ENCODE measurements around the gene IMPDH2.
A peak's percentile ranks its signal among the peaks of the same experiment; 100 is the strongest.

IMPDH2 gene

GRCh38 chr3:49015765-49016164 lies 13.4 kb downstream of the IMPDH2 start:
- TF ChIP-seq, protein P1, sequence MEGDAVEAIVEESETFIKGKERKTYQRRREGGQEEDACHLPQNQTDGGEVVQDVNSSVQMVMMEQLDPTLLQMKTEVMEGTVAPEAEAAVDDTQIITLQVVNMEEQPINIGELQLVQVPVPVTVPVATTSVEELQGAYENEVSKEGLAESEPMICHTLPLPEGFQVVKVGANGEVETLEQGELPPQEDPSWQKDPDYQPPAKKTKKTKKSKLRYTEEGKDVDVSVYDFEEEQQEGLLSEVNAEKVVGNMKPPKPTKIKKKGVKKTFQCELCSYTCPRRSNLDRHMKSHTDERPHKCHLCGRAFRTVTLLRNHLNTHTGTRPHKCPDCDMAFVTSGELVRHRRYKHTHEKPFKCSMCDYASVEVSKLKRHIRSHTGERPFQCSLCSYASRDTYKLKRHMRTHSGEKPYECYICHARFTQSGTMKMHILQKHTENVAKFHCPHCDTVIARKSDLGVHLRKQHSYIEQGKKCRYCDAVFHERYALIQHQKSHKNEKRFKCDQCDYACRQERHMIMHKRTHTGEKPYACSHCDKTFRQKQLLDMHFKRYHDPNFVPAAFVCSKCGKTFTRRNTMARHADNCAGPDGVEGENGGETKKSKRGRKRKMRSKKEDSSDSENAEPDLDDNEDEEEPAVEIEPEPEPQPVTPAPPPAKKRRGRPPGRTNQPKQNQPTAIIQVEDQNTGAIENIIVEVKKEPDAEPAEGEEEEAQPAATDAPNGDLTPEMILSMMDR (IDR thresholded peaks at IDR 0.05; ENCODE audit: control extremely low read depth, extremely low read depth, low read depth, missing control alignments), result no peak
- ChIA-PET POLR2A (interaction anchor here (2.3 to 4.2 kb wide), 2 partner anchors 9 to 13 kb away, joined by 11 to 28 read pairs; partner anchors contain the start of genes IMPDH2 and WDR6), CTCF (interaction anchor here (1.0 to 1.5 kb wide), 3 partner anchors 9 to 580 kb away, joined by 3 to 7 read pairs (median 3); no protein-coding TSS in a partner anchor)
- DNase-seq (ENCODE audit: extremely low spot score), result no peak

- POLR2A ChIA-PET, result interaction anchor here (2.3 to 4.2 kb wide), 2 partner anchors 8 to 14 kb away, joined by 11 to 28 read pairs; partner anchors contain the start of genes IMPDH2 and WDR6
- no peak for DNase-seq (ENCODE audit: extremely low spot score)
- CTCF ChIA-PET, result interaction anchor here (1.0 to 11.8 kb wide), 5 partner anchors 6 to 28 kb away, joined by 3 to 131 read pairs (median 7); partner anchors contain the start of genes DALRD3 and NDUFAF3
- TF ChIP-seq, protein P1 (IDR thresholded peaks at IDR 0.05; ENCODE audit: control extremely low read depth, extremely low read depth, low read depth, missing control alignments), result no peak
Measured at GRCh38 chr3:49015072-49015471, 14.1 kb downstream of the IMPDH2 start.

DNA sequence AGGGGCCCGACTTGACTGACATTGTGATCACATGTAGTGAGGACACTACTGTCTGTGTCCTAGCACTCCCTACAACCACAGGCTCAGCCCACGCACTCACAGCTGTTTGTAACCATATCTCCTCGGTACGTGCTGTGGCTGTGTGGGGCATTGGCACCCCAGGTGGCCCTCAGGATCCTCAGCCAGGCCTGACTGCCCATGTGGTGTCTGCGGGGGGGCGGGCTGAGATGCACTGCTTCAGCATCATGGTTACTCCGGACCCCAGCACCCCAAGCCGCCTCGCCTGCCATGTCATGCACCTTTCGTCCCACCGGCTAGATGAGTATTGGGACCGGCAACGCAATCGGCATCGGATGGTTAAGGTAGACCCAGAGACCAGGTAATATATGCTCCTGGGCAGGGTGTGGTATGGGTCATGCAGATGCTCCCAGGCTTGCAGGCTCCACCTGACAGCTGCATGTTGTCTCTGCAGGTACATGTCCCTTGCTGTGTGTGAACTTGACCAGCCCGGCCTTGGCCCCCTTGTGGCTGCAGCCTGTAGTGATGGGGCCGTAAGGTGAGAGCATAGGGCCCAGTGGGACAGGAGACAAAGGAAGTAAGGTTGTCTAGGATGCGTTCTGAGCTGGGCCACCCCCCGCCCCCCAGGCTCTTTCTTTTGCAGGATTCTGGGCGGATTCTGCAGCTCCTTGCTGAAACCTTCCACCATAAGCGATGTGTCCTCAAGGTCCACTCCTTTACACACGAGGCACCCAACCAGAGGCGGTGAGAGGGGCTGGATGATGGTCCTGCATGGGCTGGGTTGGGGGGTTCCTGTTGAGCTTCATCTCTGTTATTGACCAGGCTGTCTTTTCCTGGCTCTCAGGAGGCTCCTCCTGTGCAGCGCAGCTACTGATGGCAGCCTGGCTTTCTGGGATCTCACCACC lies 15.2 kb downstream of the IMPDH2 start:
- POLR2A ChIA-PET, result interaction anchor here (1.0 to 2.6 kb wide), 3 partner anchors 15 to 24 kb away, joined by 3 to 12 read pairs (median 11); partner anchors contain the start of gene IMPDH2

GRCh38 chr3:49013113-49013737 lies 16.0 kb downstream of the IMPDH2 start:
- ChIA-PET CTCF (interaction anchor here (0.8 to 11.8 kb wide), 10 partner anchors 8 to 436 kb away, joined by 3 to 131 read pairs (median 4); partner anchors contain the start of genes DALRD3, NDUFAF3 and P4HTM), POLR2A (interaction anchor here (1.9 to 2.6 kb wide), 2 partner anchors 13 to 16 kb away, joined by 7 to 12 read pairs; partner anchors contain the start of gene IMPDH2)
- no peak for DNase-seq (ENCODE audit: extremely low spot score)
- TF ChIP-seq, protein P1 (IDR thresholded peaks at IDR 0.05; ENCODE audit: control extremely low read depth, extremely low read depth, low read depth, missing control alignments), result no peak

More for the DNA sequence above, 15.2 kb downstream of the IMPDH2 start:
- CTCF ChIA-PET, result interaction anchor here (1.1 to 11.8 kb wide), 8 partner anchors 7 to 435 kb away, joined by 3 to 131 read pairs (median 4); partner anchors contain the start of genes DALRD3, NDUFAF3 and P4HTM
- peak; percentile 52 for DNase-seq (ENCODE audit: extremely low spot score)
- TF ChIP-seq, protein P1 (IDR thresholded peaks at IDR 0.05; ENCODE audit: control extremely low read depth, extremely low read depth, low read depth, missing control alignments), result peak; percentile 71

- DNase-seq (ENCODE audit: extremely low spot score), result no peak
- ChIA-PET POLR2A (interaction anchor here (0.8 to 2.6 kb wide), 5 partner anchors 8 to 21 kb away, joined by 4 to 12 read pairs (median 7); partner anchors contain the start of genes IMPDH2 and NDUFAF3), CTCF (interaction anchor here (0.8 to 11.8 kb wide), 8 partner anchors 7 to 436 kb away, joined by 3 to 131 read pairs (median 4); partner anchors contain the start of genes DALRD3, NDUFAF3 and P4HTM)
- TF ChIP-seq, protein P1 (IDR thresholded peaks at IDR 0.05; ENCODE audit: control extremely low read depth, extremely low read depth, low read depth, missing control alignments), result no peak
Measured at GRCh38 chr3:49012441-49013017, 16.7 kb downstream of the IMPDH2 start.
